NCI-H345 (cell line): ENCODE data around the gene TMEM178B.
A peak's percentile ranks its signal among the peaks of the same experiment; 100 is the strongest.
"Not testable (repeated sequence)": the region's sequence is repeated elsewhere in the genome, so short reads cannot be mapped to it uniquely, and the experiment has no call there.

Source experiments
- DNase-seq: peaks from one replicate; lab custom pipeline; 2025; lab: John Stamatoyannopoulos, UW

TMEM178B gene

GRCh38 chr7:141356161-141356560 is 282.3 kb downstream of the TMEM178B start:
- DNase-seq = no peak

GRCh38 chr7:141358386-141358785 is 284.5 kb downstream of the TMEM178B start:
- no peak for DNase-seq

DNA sequence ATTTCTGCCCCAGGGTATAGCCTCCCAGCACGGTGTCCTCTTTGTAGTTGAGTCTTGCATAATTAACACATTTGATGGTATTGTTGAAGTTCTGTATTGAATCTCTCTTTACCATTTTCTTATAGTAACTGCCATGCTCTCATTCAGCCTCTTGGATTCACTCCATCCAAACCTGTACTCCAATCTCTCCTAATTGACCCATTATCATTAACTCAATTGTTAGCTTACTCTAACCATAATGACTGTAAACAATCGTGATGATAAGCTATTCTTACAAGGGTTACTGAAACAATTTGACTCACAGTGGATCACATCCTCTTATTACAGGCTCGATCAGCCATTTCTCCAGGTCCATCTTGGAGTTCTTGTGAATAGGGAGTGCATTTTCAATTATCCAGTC is 285.4 kb downstream of the TMEM178B start:
- DNase-seq = peak; percentile 22

DNA sequence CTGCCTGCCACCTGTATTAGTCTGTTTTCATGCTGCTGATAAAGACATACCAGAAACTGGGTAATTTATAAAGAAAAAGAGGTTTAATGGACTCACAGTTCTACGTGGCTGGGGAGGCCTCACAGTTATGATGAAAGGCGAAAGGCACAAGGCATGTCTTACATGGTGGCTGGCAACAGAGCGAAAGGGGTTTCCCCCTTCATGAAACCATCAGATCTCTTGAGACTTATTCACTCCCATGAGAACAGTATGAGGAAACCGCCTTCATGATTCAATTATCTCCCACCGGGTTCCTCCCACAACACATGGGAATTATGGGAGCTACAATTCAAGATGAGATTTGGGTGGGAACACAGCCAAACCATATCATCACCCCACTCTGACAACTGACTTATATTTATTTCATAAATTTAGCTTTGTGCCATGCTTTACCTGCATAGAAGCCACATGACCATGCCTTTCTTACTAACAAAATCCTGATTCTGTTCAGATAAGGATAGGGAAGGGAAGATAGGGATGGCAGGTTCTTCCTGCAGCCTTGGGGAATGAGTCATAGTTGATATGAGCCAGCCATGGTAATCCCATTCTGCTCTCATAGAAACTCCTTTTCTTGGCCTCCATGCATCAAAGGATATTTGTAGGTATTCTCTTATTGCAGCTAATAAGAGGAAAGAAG is 286.0 kb downstream of the TMEM178B start:
- no peak for DNase-seq

DNA sequence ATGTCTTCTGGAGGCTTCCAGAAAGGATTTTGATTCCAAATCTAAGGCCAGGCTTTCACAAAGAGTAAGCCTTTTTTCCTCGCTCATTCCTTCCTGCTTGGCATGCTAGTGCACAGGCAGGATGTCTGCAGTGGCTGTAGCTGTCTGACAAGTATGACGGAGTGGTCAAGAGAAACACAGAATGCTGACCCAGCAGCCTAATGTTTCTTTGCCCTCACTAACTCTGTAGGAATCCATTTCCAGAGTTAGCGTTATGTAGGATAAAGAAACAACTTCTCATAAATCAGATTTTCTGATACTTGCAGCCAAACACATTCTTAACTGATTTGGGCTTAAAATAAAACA is 286.5 kb downstream of the TMEM178B start:
- DNase-seq = no peak

DNA sequence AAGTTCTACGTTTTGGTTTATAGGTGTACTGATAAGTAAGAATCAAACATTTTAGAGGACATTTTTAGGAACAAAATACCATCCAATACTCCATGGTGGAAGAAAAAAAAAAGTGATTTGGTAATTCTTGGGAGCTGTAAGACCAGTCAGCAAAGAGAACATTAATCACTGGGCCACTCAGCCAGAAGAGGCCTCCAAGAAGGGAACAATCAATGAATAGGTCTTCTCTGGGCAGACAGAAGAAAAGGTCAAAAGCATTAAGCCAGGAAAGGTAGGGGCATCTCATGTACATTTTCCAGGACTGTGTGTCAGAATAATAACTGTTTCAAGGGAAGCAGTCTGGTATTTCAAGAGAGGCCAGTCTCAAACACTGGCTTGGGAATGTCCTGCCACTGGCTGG is 286.9 kb downstream of the TMEM178B start:
- DNase-seq = no peak

GRCh38 chr7:141361479-141361878 is 287.6 kb downstream of the TMEM178B start:
- no peak for DNase-seq

- DNase-seq = no peak
Observed at GRCh38 chr7:141361960-141362359, 288.1 kb downstream of the TMEM178B start.

- DNase-seq = no peak
Observed at GRCh38 chr7:141362580-141363435, 288.9 kb downstream of the TMEM178B start.

GRCh38 chr7:141363748-141364147 is 289.9 kb downstream of the TMEM178B start:
- DNase-seq = no peak

DNA sequence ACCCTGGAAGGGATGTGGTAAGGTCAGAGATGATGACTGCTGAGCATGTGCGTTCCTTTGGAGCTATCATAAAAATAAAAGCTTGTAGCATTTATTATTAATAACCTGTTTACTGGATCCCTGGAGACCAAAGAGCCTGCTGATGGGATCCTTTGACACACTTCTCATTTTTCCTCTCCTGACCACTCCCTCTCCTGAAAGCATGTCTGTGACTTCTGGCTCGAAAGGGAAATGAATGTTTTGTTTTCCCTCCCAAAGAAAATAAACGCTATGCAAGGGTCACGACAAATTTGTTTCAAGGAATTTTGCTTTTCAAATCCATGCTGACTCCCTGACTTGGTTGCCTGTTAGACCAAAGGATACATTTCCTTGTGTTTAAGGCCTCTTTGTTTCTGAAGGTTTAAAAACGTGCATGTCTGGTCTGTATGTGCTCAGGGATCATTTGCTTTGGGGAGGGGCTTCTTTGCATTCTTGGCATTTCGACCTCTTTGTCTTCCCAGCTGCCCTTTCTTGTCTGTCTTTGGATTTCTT is 292.3 kb downstream of the TMEM178B start:
- no peak for DNase-seq

DNA sequence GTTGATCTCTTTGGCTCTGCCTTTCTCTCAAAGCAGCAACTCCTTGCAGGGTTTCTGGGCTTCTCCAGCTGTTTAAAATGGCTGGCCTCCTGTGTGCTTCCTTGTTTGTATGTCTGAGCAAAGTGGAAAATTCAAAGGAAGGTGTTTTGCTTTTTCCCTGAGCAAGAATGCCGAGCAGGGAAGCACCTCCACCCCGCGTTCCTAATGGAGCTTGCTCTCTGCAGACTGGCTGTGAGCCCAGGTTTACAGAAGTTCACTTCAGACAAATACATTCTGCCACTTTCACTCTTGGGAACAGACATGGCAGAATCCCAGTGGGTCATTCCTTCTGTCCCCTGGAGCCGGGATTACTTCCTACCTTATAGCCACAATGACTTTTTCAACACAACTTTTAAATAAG is 295.6 kb downstream of the TMEM178B start:
- peak; percentile 47 for DNase-seq

DNA sequence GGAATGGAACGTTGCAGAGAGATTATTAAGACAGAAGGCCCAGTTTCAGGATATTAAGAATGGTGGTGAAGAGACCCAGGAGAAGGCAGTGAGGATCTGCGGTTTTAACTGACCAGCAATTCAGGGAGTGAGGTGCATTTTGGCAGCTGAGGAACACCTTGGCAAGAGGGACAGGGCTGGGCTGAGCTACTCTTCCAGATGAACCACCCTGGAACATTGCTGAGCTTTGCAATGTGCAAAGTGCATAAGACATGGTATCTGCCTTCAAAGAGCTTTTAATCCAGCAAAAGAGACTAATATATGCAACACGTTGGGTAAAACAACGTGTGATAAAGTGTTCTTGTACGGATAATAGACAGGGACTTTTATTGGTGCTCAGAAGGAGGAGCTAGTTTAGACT is 296.3 kb downstream of the TMEM178B start:
- DNase-seq = no peak

- no peak for DNase-seq
Observed at GRCh38 chr7:141370650-141371049, 296.8 kb downstream of the TMEM178B start.

GRCh38 chr7:141374425-141374824 is 300.6 kb downstream of the TMEM178B start:
- DNase-seq = no peak

DNA sequence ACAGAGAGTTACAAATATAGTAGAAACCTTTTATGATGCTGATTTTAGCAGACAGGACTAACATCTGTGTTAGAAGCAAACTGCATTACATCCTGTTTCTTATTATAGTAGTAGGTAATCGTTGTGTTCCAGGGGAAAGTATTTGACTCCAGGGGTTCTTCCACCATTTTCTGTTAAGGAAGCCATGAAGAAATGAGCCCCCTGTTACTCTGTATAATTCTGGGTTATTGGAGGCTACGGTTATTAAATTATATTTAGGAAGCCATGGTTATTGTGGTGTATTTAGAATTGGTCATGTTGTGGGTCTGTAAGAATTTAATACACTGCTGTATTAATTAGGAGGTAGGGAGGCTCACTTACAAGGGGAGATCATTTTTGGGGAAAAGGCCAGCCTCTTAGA is 301.6 kb downstream of the TMEM178B start:
- no peak for DNase-seq

GRCh38 chr7:141377906-141378305 is 304.0 kb downstream of the TMEM178B start:
- no peak for DNase-seq

DNA sequence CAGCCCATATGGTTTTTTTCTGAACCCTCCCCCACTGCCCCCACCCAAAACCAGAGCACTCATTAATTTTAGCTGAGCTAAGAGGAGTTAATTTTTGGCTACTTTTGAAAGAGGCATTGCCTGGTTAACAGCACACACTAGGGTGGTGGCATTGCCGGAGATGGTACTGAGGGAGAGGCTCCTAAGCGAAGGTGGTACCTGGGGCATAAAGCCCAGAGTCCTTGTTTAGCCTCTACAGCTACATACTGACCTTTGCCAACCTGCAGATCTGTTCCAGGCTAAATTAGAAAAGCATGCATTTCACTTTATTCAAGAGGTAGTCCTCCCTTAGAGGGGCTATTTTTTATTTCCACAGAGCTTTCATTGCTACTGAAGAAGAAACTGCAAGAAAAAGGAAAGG is 304.5 kb downstream of the TMEM178B start:
- no peak for DNase-seq

DNA sequence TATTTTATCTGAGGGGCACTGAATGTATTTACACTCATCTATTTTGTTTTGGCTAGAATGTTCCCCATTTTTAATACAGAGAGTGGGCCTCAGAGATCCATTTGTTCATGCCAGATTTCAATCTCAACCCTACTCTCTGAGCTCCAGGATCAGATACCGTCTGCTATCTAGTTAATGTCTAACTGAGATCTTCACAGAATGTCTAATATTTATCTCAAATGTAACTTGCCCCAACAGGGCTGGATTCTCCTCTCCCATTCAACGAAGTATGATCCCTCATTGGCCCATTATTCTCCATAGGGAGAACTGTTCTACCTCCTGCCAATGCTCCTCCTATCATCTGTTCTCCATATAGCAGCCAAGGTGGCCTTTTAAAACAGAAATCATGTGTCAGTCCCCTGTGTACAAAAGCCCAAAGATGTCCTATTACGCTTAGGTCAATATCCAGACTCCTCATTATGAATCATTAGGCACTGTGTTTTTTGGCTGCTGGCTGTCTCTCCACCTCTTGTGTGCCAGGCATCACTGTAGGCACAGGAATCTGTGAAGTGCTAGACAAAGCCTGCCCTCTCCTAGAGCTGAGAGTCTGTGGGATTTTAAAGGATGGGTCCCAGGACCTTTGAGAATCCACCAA is 308.0 kb downstream of the TMEM178B start:
- peak; percentile 47 for DNase-seq

DNA sequence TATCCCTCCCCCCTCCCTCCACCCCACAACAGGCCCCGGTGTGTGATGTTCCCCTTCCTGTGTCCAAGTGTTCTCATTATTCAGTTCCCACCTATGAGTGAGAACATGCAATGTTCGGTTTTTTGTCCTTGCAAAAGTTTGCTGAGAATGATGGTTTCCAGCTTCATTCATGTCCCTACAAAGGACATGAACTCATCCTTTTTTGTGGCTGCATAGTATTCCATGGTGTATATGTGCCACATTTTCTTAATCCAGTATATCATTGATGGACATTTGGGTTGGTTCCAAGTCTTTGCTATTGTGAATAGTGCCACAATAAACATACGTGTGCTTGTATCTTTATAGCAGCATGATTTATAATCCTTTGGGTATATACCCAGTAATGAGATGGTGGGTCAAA is 309.5 kb downstream of the TMEM178B start:
- DNase-seq = not testable (repeated sequence)

- DNase-seq = no peak
Observed at GRCh38 chr7:141386881-141387280, 313.0 kb downstream of the TMEM178B start.

DNA sequence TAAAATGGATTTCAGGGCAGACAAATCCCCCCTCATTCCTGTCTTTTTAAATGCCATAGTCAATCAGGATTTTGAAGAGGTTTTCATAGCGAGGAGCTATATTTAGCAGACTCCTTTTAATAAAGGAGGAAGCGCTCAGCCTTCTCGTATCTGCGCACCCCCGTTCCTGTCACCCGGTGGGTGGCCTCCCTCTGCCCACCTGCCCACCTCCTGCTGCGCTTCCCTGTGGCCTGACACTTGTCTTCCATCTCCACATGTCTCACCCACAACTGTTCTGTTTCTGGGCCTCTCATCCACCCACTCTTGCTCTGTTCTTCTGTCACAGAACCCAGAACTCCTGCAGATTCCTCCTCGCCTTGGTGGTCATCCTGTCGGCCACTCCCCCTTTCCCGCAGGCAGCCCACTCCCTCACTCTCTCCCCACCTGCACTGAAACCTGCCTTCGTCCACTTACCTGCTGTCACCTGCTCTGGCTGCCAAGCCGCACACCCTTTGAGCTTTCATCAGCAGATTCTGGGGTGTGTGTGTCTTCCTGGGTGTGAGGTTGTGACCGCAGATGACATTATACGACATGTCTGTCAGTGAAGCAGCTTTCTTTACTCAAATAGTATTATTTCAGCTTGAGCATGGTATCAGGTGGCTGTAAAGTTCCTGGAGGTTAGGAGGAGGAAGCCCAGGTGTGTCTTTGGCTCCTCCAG is 313.8 kb downstream of the TMEM178B start:
- no peak for DNase-seq
